ENCODE data around the gene PGAM1. TPM values are rescaled to one million over a fixed set of nuclear protein-coding genes. Genes with fewer than 3 reads are reported as not detected.

Gene PGAM1
- total and polyA plus RNA-seq, 9 of the 15 experiments (the other 6 are each of a cell fraction or from before 2014, with no cell fraction given), result 40.3 to 559 (median 269) TPM

- TF ChIP-seq EGR1 (conservative IDR thresholded peaks at IDR 0.05) (0 out of 2 replicates have a peak, but pooled peaks have one; percentile 14), CREM (IDR thresholded peaks at IDR 0.05; ENCODE audit: low read depth) (peak; percentile 96), ESRRB (CRISPR knock-in tag; IDR thresholded peaks at IDR 0.05; ENCODE audit: borderline replicate concordance) (no peak), PHF8 (IDR thresholded peaks at IDR 0.05; ENCODE audit: borderline replicate concordance, low read length) (peak; percentile 63; the same call in 1 of the 2 replicates), ZNF75A (CRISPR knock-in tag; IDR thresholded peaks at IDR 0.05) (no peak), AFF1 (IDR thresholded peaks at IDR 0.05; ENCODE audit: low read depth in 1 of 2, partially characterized antibody in 2 of 2) (no peak), TCF3 (CRISPR knock-in tag; IDR thresholded peaks at IDR 0.05) (no peak), PYGO2 (tag; IDR thresholded peaks at IDR 0.05) (no peak), ZNF584 (CRISPR knock-in tag; IDR thresholded peaks at IDR 0.05; ENCODE audit: low read depth) (no peak), NCOA6 (IDR thresholded peaks at IDR 0.05) (no peak), TCF15 (CRISPR knock-in tag; IDR thresholded peaks at IDR 0.05) (no peak), MYC (IDR thresholded peaks at IDR 0.05; ENCODE audit: low read depth, low read length) (peak; percentile 91), MYC (CRISPR knock-in tag; IDR thresholded peaks at IDR 0.05; ENCODE audit: borderline replicate concordance, low read depth) (no peak)
- TF ChIP-seq, protein P1, sequence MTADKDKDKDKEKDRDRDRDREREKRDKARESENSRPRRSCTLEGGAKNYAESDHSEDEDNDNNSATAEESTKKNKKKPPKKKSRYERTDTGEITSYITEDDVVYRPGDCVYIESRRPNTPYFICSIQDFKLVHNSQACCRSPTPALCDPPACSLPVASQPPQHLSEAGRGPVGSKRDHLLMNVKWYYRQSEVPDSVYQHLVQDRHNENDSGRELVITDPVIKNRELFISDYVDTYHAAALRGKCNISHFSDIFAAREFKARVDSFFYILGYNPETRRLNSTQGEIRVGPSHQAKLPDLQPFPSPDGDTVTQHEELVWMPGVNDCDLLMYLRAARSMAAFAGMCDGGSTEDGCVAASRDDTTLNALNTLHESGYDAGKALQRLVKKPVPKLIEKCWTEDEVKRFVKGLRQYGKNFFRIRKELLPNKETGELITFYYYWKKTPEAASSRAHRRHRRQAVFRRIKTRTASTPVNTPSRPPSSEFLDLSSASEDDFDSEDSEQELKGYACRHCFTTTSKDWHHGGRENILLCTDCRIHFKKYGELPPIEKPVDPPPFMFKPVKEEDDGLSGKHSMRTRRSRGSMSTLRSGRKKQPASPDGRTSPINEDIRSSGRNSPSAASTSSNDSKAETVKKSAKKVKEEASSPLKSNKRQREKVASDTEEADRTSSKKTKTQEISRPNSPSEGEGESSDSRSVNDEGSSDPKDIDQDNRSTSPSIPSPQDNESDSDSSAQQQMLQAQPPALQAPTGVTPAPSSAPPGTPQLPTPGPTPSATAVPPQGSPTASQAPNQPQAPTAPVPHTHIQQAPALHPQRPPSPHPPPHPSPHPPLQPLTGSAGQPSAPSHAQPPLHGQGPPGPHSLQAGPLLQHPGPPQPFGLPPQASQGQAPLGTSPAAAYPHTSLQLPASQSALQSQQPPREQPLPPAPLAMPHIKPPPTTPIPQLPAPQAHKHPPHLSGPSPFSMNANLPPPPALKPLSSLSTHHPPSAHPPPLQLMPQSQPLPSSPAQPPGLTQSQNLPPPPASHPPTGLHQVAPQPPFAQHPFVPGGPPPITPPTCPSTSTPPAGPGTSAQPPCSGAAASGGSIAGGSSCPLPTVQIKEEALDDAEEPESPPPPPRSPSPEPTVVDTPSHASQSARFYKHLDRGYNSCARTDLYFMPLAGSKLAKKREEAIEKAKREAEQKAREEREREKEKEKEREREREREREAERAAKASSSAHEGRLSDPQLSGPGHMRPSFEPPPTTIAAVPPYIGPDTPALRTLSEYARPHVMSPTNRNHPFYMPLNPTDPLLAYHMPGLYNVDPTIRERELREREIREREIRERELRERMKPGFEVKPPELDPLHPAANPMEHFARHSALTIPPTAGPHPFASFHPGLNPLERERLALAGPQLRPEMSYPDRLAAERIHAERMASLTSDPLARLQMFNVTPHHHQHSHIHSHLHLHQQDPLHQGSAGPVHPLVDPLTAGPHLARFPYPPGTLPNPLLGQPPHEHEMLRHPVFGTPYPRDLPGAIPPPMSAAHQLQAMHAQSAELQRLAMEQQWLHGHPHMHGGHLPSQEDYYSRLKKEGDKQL (CRISPR knock-in tag; IDR thresholded peaks at IDR 0.05; ENCODE audit: borderline replicate concordance), result 0 out of 2 replicates have a peak, but pooled peaks have one; percentile 39
- TF ChIP-seq, protein P2, sequence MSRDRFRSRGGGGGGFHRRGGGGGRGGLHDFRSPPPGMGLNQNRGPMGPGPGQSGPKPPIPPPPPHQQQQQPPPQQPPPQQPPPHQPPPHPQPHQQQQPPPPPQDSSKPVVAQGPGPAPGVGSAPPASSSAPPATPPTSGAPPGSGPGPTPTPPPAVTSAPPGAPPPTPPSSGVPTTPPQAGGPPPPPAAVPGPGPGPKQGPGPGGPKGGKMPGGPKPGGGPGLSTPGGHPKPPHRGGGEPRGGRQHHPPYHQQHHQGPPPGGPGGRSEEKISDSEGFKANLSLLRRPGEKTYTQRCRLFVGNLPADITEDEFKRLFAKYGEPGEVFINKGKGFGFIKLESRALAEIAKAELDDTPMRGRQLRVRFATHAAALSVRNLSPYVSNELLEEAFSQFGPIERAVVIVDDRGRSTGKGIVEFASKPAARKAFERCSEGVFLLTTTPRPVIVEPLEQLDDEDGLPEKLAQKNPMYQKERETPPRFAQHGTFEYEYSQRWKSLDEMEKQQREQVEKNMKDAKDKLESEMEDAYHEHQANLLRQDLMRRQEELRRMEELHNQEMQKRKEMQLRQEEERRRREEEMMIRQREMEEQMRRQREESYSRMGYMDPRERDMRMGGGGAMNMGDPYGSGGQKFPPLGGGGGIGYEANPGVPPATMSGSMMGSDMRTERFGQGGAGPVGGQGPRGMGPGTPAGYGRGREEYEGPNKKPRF (IDR thresholded peaks at IDR 0.05; ENCODE audit: low read depth, low read length), result no peak
These were observed 25.1 kb upstream of the PGAM1 start, which contains the start of gene RRP12 (continued) for GRCh38 chr10:97400665-97401454.

All from K562 (cell line).